ENCODE measurements around the gene TUBB6.

TUBB6 gene

GRCh38 chr18:12338382-12338781 is 30.3 kb downstream of the TUBB6 start:
- no peak for DNase-seq (ENCODE audit: low read depth)

GRCh38 chr18:12340945-12341660 is 33.1 kb downstream of the TUBB6 start:
- no peak for DNase-seq (ENCODE audit: low read depth)

GRCh38 chr18:12342661-12343060 is 34.6 kb downstream of the TUBB6 start:
- no peak for DNase-seq (ENCODE audit: low read depth)

GRCh38 chr18:12345491-12346239 is 37.6 kb downstream of the TUBB6 start:
- no peak for DNase-seq (ENCODE audit: low read depth)

GRCh38 chr18:12346240-12346565 is 38.2 kb downstream of the TUBB6 start:
- no peak for DNase-seq (ENCODE audit: low read depth)

GRCh38 chr18:12347895-12348294 is 39.9 kb downstream of the TUBB6 start:
- no peak for DNase-seq (ENCODE audit: low read depth)

GRCh38 chr18:12352188-12352587 is 44.1 kb downstream of the TUBB6 start:
- no peak for DNase-seq (ENCODE audit: low read depth)

GRCh38 chr18:12359515-12359927 is 51.5 kb downstream of the TUBB6 start:
- no peak for DNase-seq (ENCODE audit: low read depth)

- no peak for DNase-seq (ENCODE audit: low read depth)
Measured at GRCh38 chr18:12361770-12362378, 53.8 kb downstream of the TUBB6 start.

GRCh38 chr18:12362473-12363174 is 54.6 kb downstream of the TUBB6 start:
- DNase-seq (ENCODE audit: low read depth), result no peak

- no peak for DNase-seq (ENCODE audit: low read depth)
Measured at GRCh38 chr18:12366379-12366778, 58.3 kb downstream of the TUBB6 start.

- DNase-seq (ENCODE audit: low read depth), result no peak
Measured at GRCh38 chr18:12366784-12367183, 58.7 kb downstream of the TUBB6 start.

- DNase-seq (ENCODE audit: low read depth), result no peak
Measured at GRCh38 chr18:12369211-12369610, 61.2 kb downstream of the TUBB6 start.

GRCh38 chr18:12371590-12371989 is 63.5 kb downstream of the TUBB6 start:
- DNase-seq (ENCODE audit: low read depth), result no peak

GRCh38 chr18:12372406-12372805 is 64.4 kb downstream of the TUBB6 start:
- DNase-seq (ENCODE audit: low read depth), result no peak

- DNase-seq (ENCODE audit: low read depth), result no peak
Measured at GRCh38 chr18:12373116-12373770, 65.2 kb downstream of the TUBB6 start.

GRCh38 chr18:12373771-12374116 is 65.7 kb downstream of the TUBB6 start:
- DNase-seq (ENCODE audit: low read depth), result no peak

GRCh38 chr18:12374401-12374800 is 66.4 kb downstream of the TUBB6 start:
- DNase-seq (ENCODE audit: low read depth), result no peak
